K562 (cell line): ENCODE data around the gene COL5A3. TPM values are rescaled to one million over a fixed set of nuclear protein-coding genes. Genes with fewer than 3 reads are reported as not detected.
A peak's percentile ranks its signal among the peaks of the same experiment; 100 is the strongest.

Experiments used
- ATF1 ChIP-seq, 2 experiments: fragments of 450-650 bp in 1 of 2; IDR thresholded peaks; 2 replicates each; pipeline ENCODE4 v1.6.1; 2016; ENCODE audit warnings: missing compliant biosample characterization in 1 of 2, missing genetic modification characterization in 1 of 2
- CC2D1A ChIP-seq: fragments of 450-650 bp; IDR thresholded peaks from 2 replicates; pipeline ENCODE4 v1.6.1; 2017; ENCODE audit warnings: mild to moderate bottlenecking
- CHCHD3 ChIP-seq: fragments of 250-450 bp; sonication (Bioruptor Pico); IDR thresholded peaks from 2 replicates; pipeline ENCODE4 v2.1.2; 2022; ENCODE audit warnings: mild to moderate bottlenecking
- CREB1 ChIP-seq, 2 experiments: sonication (generic) in 1 of 2; formaldehyde crosslinking in 1 of 2; IDR thresholded peaks; 2 replicates each; pipeline versions ENCODE4 v1.6.1 to v1.8.0; 2012 to 2022; ENCODE audit warnings: inconsistent platforms in 1 of 2, mild to moderate bottlenecking in 1 of 2, missing genetic modification reagents in 1 of 2, moderate library complexity in 1 of 2
- CREM ChIP-seq: IDR thresholded peaks from 2 replicates; pipeline ENCODE4 v1.6.1; 2014; ENCODE audit warnings: antibody characterized with exemption, low read depth
- CSDE1 ChIP-seq, 2 experiments: fragments of 450-650 bp; IDR thresholded peaks; 2 replicates each; pipeline ENCODE4 v1.6.1; 2016; ENCODE audit warnings: mild to moderate bottlenecking in 1 of 2
- FOS ChIP-seq: IDR thresholded peaks from 3 replicates; pipeline ENCODE4 v1.6.1; 2011; ENCODE audit not compliant: insufficient read length; ENCODE audit errors: extremely low read depth
- FOXK1 ChIP-seq: sonication (generic); formaldehyde crosslinking; IDR thresholded peaks from 2 replicates; pipeline ENCODE4 v1.8.0; 2022; ENCODE audit warnings: missing genetic modification reagents, mild to moderate bottlenecking, borderline replicate concordance
- GTF2A2 ChIP-seq: IDR thresholded peaks from 2 replicates; pipeline ENCODE4 v1.6.1; 2016; ENCODE audit warnings: mild to moderate bottlenecking, missing genetic modification characterization, missing compliant biosample characterization
- HOXB6 ChIP-seq: fragments of 250-450 bp; sonication (Bioruptor Pico); IDR thresholded peaks from 2 replicates; pipeline ENCODE4 v1.5.1; 2022; ENCODE audit warnings: mild to moderate bottlenecking, borderline replicate concordance
- KAT2B ChIP-seq: IDR thresholded peaks from one replicate; pipeline ENCODE4 v1.6.1; 2012; ENCODE audit warnings: low read depth, mild to moderate bottlenecking, control low read depth, inconsistent platforms, low read length, moderate library complexity
- L3MBTL2 ChIP-seq: fragments of 450-650 bp; IDR thresholded peaks from 2 replicates; pipeline ENCODE4 v1.6.1; 2016; ENCODE audit warnings: mild to moderate bottlenecking, moderate library complexity
- NFIX ChIP-seq: fragments of 250-450 bp; sonication (Bioruptor Pico); IDR thresholded peaks from 2 replicates; pipeline ENCODE4 v1.4.0; 2020; ENCODE audit warnings: low read depth, mild to moderate bottlenecking, moderate library complexity
- STAT5A ChIP-seq: IDR thresholded peaks from 2 replicates; pipeline ENCODE4 v1.6.1; 2012; ENCODE audit warnings: low read length, inconsistent platforms, borderline replicate concordance
- TBL1XR1 ChIP-seq, 2 experiments: IDR thresholded peaks; 2 replicates each; pipeline ENCODE4 v1.6.1; 2012; ENCODE audit warnings: improper control_type of control experiment in 2 of 2, low read length in 2 of 2, mild to moderate bottlenecking in 1 of 2
- ZKSCAN3 ChIP-seq: fragments of 250-450 bp; sonication (Bioruptor Pico); IDR thresholded peaks from 2 replicates; pipeline ENCODE4 v1.4.0; 2020
- ZNF121 ChIP-seq: sonication (generic); formaldehyde crosslinking; conservative IDR thresholded peaks from 2 replicates; pipeline ENCODE4 v1.8.0; 2022; ENCODE audit warnings: missing genetic modification reagents
- ZNF124 ChIP-seq: sonication (generic); formaldehyde crosslinking; IDR thresholded peaks from 2 replicates; pipeline ENCODE4 v1.8.1; 2022; ENCODE audit warnings: missing genetic modification reagents
- ZNF212 ChIP-seq: fragments of 450-650 bp; formaldehyde crosslinking; IDR thresholded peaks from 2 replicates; pipeline ENCODE4 v1.4.0; 2020; ENCODE audit warnings: mild to moderate bottlenecking
- ZNF76 ChIP-seq: fragments of 250-450 bp; sonication (Bioruptor Pico); IDR thresholded peaks from 2 replicates; pipeline ENCODE4 v1.4.0; 2020; ENCODE audit warnings: mild to moderate bottlenecking, moderate library complexity, borderline replicate concordance
- polyA plus RNA-seq, 8 experiments: library from polyadenylated mRNA; depleted of rRNA in 4 of 8; stranded (reverse) in 5 of 8; unstranded in 3 of 8; fragments of >200 nt; fragmentation: Nextera tagmentation in 2 of 8; fragmentation: Illumina TruSeq in 1 of 8; extraction: Ambion mirVana in 2 of 8; extraction: Trizol in 1 of 8; gene quantifications; 2 replicates each; pipeline versions ENCODE4 v1.2.1 to v1.2.3, GENCODE V29; 2011 to 2014; ENCODE audit warnings: inconsistent platforms in 1 of 8, missing spikeins in 1 of 8
- total RNA-seq, 7 experiments: library from RNA; depleted of rRNA in 6 of 7; stranded (reverse); fragments of >200 nt in 6 of 7; fragmentation: Illumina TruSeq in 2 of 7; extraction: Trizol in 2 of 7; gene quantifications; 2 replicates each; pipeline versions ENCODE4 v1.2.1 to v1.2.3, GENCODE V29; 2011 to 2021; ENCODE audit warnings: low replicate concordance in 1 of 7
- TF ChIP-seq, protein P1 (sequence below), 2 experiments: fragments of 450-650 bp in 1 of 2; IDR thresholded peaks; 2 replicates each; pipeline ENCODE4 v1.6.1; 2011 to 2017; ENCODE audit warnings: low read depth in 2 of 2, antibody characterized with exemption in 1 of 2, borderline replicate concordance in 1 of 2, low read length in 1 of 2, mild to moderate bottlenecking in 1 of 2, mixed read lengths in 1 of 2; ENCODE audit not compliant: control insufficient read depth in 1 of 2
- TF ChIP-seq, protein P2 (sequence below): IDR thresholded peaks from 3 replicates; pipeline ENCODE4 v1.6.1; 2011; ENCODE audit warnings: borderline replicate concordance, mild to moderate bottlenecking, moderate library complexity; ENCODE audit not compliant: insufficient read length; ENCODE audit errors: extremely low read depth

Gene COL5A3
- total and polyA plus RNA-seq, 9 of the 15 experiments (the other 6 are each of a cell fraction or from before 2014, with no cell fraction given): 0.01 to 0.02 TPM; not detected in 7

DNA sequence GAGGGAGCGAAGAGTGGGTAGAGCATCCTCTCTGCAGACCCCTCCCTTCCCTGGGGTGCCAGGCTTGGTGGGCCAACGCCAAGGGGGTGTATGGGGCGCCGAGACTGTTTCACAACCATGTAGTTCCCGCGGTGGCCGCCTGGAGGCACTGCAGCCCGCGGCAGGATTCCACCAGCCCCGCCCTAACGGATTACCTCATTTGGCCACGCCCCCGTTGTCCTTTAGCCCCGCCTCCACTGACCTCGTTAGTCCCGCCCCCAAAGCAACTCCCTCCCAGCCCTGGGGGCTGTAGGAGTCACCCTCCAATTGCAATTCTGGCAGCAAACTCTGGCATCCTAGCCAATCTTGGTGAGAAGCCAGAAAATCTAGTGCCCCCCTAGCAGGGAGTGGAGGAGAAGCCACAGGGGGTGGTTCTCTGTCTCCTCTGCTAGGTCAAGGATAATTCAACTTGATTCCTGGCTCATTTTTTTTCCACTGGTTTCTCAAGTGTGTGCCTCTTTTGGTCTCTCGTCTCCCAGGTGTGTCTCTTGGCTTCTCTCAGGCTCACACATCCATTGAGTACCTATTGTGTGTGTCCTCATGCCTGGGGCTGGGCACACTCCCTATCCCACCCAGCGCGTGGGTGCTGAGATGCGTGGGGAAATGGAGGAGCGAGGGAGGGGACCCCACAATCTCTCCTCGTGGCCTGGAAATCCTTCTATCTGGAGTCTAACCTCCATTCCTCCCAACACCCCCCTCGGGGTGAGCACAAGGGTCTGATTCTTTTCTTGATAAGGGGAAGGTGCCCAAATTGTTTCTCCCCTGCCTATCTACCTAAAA lies 76.0 kb downstream of the COL5A3 start (continued):
- no peak for TF ChIP-seq NFIX (CRISPR knock-in tag)
- no peak for TF ChIP-seq ZNF124
- no peak for TF ChIP-seq CSDE1 (IDR thresholded peaks at IDR 0.05)
- TF ChIP-seq CC2D1A: peak; percentile 84
- TF ChIP-seq FOS: no peak
- no peak for TF ChIP-seq STAT5A
- TF ChIP-seq TBL1XR1 (IDR thresholded peaks at IDR 0.05; ENCODE audit: low read length in 2 of 2): no peak
- TF ChIP-seq, protein P1, sequence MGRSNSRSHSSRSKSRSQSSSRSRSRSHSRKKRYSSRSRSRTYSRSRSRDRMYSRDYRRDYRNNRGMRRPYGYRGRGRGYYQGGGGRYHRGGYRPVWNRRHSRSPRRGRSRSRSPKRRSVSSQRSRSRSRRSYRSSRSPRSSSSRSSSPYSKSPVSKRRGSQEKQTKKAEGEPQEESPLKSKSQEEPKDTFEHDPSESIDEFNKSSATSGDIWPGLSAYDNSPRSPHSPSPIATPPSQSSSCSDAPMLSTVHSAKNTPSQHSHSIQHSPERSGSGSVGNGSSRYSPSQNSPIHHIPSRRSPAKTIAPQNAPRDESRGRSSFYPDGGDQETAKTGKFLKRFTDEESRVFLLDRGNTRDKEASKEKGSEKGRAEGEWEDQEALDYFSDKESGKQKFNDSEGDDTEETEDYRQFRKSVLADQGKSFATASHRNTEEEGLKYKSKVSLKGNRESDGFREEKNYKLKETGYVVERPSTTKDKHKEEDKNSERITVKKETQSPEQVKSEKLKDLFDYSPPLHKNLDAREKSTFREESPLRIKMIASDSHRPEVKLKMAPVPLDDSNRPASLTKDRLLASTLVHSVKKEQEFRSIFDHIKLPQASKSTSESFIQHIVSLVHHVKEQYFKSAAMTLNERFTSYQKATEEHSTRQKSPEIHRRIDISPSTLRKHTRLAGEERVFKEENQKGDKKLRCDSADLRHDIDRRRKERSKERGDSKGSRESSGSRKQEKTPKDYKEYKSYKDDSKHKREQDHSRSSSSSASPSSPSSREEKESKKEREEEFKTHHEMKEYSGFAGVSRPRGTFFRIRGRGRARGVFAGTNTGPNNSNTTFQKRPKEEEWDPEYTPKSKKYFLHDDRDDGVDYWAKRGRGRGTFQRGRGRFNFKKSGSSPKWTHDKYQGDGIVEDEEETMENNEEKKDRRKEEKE (IDR thresholded peaks at IDR 0.05; ENCODE audit: borderline replicate concordance in 1 of 2, control insufficient read depth in 1 of 2, low read depth in 2 of 2, low read length in 1 of 2): no peak
- TF ChIP-seq HOXB6 (CRISPR knock-in tag): no peak
- no peak for TF ChIP-seq ZKSCAN3
- TF ChIP-seq ATF1 (CRISPR knock-in tag; IDR thresholded peaks at IDR 0.05): no peak
- TF ChIP-seq ATF1 (tag; IDR thresholded peaks at IDR 0.05): peak; percentile 82
- TF ChIP-seq, protein P2, sequence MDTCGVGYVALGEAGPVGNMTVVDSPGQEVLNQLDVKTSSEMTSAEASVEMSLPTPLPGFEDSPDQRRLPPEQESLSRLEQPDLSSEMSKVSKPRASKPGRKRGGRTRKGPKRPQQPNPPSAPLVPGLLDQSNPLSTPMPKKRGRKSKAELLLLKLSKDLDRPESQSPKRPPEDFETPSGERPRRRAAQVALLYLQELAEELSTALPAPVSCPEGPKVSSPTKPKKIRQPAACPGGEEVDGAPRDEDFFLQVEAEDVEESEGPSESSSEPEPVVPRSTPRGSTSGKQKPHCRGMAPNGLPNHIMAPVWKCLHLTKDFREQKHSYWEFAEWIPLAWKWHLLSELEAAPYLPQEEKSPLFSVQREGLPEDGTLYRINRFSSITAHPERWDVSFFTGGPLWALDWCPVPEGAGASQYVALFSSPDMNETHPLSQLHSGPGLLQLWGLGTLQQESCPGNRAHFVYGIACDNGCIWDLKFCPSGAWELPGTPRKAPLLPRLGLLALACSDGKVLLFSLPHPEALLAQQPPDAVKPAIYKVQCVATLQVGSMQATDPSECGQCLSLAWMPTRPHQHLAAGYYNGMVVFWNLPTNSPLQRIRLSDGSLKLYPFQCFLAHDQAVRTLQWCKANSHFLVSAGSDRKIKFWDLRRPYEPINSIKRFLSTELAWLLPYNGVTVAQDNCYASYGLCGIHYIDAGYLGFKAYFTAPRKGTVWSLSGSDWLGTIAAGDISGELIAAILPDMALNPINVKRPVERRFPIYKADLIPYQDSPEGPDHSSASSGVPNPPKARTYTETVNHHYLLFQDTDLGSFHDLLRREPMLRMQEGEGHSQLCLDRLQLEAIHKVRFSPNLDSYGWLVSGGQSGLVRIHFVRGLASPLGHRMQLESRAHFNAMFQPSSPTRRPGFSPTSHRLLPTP: no peak
- TF ChIP-seq ZNF121: no peak
- no peak for TF ChIP-seq L3MBTL2
- TF ChIP-seq GTF2A2 (tag): no peak
- TF ChIP-seq CHCHD3 (CRISPR knock-in tag): no peak
- no peak for TF ChIP-seq KAT2B
- peak; percentile 43; the same call in 1 of the 2 replicates for TF ChIP-seq CREM
- TF ChIP-seq ZNF212 (CRISPR knock-in tag): no peak
- TF ChIP-seq CREB1 (IDR thresholded peaks at IDR 0.05): no peak
- 0 out of 2 replicates have a peak, but pooled peaks have one; percentile 49 for TF ChIP-seq CREB1 (CRISPR knock-in tag; IDR thresholded peaks at IDR 0.05)
- TF ChIP-seq FOXK1: no peak
- TF ChIP-seq ZNF76: no peak
